GM18507 (cell line): ENCODE measurements around the gene GALNT2.

ENCODE experiments used
- DNase-seq: peaks from one replicate; pipeline ENCODE4 v3.0.0; 2011; ENCODE audit warnings: low read depth; ENCODE audit not compliant: insufficient read length; ENCODE audit errors: extremely low spot score
- FAIRE-seq: peaks from 2 replicates; lab custom pipeline; 2011; peaks lifted over from hg19 to GRCh38; lab: Jason Lieb, UNC

Gene GALNT2

GRCh38 chr1:230212405-230212936 is 145.4 kb downstream of the GALNT2 start:
- peak; percentile 77 for FAIRE-seq
- DNase-seq = peak; percentile 18

DNA sequence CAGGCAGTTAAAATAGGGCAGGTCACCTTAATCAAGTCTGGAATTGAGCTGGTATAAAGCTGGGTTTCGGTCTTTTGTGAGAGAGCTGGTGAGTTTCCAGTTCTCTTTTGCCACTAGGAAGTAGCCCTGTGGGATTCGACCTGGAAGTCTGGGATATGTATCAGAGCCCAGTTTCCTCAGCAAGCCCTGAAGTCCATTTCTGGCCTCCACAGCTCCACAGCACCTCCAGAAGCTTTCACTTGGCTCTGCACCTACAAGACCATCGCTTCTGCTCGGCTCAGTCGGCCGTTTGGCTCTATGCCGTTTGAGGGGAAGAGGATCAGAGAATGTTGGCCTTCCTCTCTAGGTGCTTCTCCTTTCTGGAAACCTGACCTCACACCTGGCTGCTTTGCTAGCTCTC is 148.0 kb downstream of the GALNT2 start:
- FAIRE-seq (no peak), DNase-seq (no peak)

DNA sequence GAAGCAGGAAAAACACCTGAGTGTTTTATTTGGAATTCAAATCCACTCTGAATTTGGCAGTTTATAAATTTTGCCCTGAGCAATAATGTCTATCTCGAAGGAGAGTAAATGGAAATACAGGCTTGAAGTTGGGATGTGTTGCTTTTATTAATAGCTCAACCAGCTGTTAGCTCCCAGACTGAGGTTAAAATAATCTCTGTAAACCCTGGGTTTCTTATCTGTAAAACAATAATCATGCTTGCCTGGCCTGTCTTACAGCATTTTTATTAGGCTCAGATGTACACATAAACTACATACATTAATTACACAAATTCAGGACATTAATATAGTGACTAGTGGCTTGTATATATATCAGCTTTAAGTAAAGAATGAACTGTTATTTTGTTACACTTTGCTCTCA is 148.5 kb downstream of the GALNT2 start:
- no peak for DNase-seq
- no peak for FAIRE-seq

DNA sequence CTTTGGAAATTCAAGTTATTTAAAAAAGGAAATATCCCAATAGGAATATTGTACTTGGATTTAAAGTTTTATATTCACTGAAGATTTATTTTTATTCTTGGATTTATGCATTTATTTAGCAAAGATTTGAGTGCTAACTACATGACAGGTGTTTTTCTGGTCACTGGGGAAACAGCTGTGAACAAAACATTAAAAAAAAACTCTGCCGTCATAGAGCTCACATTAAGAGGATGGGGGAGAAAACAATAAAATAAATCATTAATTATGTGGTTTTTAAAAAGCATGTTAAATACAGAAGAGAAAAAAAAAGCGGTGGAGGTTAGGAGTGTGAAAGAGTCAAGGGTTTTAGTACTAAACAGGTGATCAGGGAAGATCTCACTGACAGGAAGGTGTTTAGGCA is 149.9 kb downstream of the GALNT2 start:
- DNase-seq (no peak), FAIRE-seq (no peak)

- FAIRE-seq = no peak
Measured at GRCh38 chr1:230218667-230219066, 151.6 kb downstream of the GALNT2 start.

DNA sequence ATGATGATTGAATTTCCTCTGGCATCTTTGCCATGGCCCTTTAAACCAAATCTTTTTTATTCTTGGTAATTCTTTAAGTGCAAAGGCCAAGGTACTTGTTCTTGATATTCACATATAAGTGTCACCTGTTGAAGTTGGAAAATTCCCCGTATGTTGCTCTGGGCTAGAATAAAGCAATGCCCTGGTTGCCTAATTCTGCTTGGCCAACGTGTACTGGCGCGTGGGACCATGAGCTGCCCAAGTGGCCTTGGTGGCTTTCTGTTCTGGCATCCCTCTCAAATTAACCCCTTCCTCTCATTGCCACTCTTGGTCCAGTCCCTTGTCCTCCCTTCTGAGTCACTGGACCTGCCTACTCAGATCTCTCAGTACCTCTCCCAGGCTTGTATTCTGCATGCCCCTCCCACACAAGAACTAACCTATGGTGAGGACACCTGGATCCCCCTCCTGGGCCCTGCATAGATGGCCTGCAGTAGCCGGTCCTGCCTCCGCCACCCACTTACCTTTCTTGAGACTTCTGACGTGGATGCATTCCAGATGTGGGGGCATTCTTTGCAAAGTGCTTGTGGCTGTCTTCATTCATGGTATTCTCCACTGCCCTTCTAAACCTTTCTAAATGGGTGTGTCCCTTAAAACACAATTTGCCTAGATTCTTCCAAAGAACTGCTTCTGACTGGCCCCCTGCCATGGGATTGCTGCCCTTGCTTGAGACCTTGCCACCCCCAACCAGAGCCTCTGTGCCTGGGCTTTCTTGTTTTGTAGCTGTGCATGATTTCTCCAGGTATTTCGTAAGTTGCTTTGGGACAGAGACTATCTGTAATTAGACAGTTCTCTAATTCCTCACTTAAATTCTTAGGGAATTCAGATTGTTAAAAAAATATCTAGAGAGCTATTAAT is 152.4 kb downstream of the GALNT2 start:
- no peak for FAIRE-seq
- DNase-seq = no peak

More at GRCh38 chr1:230218667-230219066, 151.6 kb downstream of the GALNT2 start:
- DNase-seq = no peak

- DNase-seq = no peak
- no peak for FAIRE-seq
Measured at GRCh38 chr1:230220478-230220877, 153.4 kb downstream of the GALNT2 start.

- DNase-seq (no peak), FAIRE-seq (no peak)
Measured at GRCh38 chr1:230220907-230221306, 153.9 kb downstream of the GALNT2 start.

DNA sequence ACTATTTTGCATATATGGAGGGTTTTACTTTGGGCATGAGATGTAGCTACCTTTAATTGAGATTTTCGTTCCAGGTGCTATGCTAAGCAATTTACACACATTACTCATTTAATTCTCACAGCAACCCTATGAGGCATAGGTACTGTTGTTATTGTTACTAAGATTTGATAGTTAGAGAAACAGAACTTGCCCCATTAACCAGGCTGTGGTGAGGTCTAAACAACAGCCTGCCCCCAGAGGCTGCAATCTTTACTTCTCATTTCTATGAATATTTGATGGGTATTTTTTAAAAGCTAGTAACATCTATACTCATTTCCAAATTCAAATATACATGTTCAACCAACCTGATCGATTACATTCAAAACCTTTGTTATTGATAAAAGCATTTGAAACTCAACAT is 155.6 kb downstream of the GALNT2 start:
- FAIRE-seq = peak; percentile 29
- DNase-seq = no peak

GRCh38 chr1:230224101-230224960 is 157.3 kb downstream of the GALNT2 start:
- FAIRE-seq (no peak), DNase-seq (no peak)

- DNase-seq (no peak), FAIRE-seq (no peak)
Measured at GRCh38 chr1:230226007-230226800, 159.2 kb downstream of the GALNT2 start.

- FAIRE-seq (no peak), DNase-seq (no peak)
Measured at GRCh38 chr1:230226814-230227213, 159.8 kb downstream of the GALNT2 start.

DNA sequence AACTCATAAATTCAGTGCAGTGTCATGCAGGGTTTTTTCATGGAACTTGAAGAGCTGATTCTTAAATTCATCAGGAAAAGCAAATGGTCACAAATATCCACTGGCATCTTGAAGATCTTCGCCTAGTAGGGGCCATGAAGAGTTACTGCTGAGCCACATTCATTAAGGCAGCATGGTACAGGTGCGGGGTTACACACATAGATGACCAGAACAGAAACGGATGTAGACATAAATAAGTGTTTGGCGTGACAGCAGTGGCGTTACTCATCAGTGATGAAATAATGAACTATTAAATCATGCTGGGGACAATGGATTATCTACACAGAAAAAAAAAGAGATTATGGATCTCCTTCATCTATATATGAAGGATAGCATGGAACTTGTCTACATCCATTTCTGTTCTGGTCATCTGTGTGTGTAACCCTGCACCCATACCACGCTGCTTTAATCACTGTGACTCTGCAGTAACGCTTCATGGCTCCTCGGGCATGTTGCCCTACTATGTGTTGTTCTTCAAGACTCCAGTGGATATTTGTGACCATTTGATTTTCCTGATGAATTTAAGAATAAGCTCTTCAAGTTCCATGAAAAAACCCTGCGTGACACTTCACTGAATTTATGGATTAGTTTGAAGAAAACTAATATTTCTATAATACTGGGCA is 161.3 kb downstream of the GALNT2 start:
- DNase-seq = no peak
- no peak for FAIRE-seq

GRCh38 chr1:230230273-230230672 is 163.2 kb downstream of the GALNT2 start:
- no peak for FAIRE-seq
- DNase-seq = no peak

DNA sequence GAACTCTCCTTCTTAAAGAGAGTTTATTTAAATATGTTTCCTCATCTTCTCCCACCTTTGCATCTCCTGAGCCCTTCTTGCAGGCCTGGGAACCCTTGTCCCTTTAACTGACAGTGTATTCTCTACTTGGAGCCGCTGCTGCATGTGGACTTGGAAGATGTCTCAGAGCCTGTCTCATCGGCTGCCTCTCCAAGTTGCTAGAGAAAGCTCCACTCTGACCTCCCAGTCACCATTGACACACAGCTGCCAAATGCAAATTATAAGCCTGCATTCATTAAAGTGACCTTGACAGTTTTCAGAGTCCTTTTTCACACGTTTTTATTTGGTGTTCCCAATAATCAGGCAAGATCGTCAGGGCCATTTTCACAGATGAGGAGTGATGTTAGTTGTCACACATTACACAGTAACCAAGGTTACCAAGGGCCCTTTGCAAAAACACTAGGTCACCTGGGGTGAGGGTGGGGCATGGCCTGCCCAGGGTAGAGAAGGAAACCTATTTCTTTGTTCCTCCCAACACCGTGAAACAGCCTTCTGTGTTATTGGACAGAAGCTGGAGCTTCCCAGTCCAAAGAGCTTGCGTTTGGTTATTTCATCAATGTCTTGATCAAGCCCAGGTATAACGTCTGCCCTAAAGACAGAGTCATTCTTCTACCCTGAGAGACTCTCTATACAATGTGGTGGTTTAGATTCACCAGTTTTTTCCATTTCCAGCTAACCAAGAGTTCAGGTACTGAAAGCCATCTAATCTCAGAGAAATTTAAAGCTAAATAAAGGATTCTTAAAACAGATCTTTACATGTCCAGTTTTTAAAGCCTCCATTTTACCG is 164.1 kb downstream of the GALNT2 start:
- FAIRE-seq = no peak

DNA sequence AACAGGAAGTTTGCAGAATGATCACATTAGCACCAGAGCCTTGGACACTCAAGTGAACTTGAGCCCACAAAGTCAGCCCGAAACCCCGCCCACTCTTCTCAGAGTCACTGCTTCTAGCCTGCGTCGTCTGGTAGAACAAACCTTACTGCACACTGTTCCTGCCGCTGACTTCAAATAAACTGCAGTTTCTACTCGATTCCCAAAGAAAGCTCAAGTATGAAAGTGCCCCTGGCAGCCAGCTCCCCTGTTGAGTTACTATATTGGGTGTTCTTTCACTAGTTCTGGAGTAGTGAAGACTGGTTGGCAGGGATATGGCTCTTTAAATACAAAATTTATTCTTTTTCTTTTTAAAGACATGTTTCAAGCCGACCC is 164.7 kb downstream of the GALNT2 start:
- FAIRE-seq = no peak
- no peak for DNase-seq

More for the DNA sequence above, 164.1 kb downstream of the GALNT2 start:
- DNase-seq = no peak

DNA sequence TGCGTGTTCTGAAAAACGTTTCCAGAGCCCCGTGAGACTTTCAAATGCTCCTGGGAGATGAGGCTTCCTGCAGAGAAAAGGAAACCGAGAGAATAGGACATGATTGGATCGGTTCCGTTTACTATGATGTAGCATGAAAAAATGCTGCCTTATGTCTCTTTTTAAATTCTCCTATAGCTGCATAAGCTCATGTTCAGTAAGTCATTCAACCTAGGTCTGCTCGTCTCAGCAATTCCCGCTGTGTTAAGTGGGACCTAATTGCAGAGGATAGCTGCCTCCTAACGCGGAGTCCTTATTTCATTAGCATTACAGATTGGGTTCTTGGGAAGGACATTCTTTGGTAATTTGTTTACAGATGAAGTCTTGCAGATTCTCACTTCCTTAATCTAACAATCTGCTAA is 165.3 kb downstream of the GALNT2 start:
- FAIRE-seq = no peak
- no peak for DNase-seq

GRCh38 chr1:230233786-230234185 is 166.7 kb downstream of the GALNT2 start:
- DNase-seq = no peak
- FAIRE-seq = no peak
